Small intestine (tissue), 7 donors: ENCODE results near the gene POLD2. TPM values are rescaled to one million over a fixed set of nuclear protein-coding genes. Genes with fewer than 3 reads are reported as not detected.

ENCODE experiments used
- DNase-seq, 2 donors: peaks; one replicate each; pipeline versions ENCODE4 v3.0.0 to v3.0.0-alpha.2; 2013
- FAIRE-seq: peaks from 2 replicates; lab custom pipeline; 2012; peaks lifted over from hg19 to GRCh38; lab: Jason Lieb, UNC
- H3K27ac ChIP-seq, 3 donors: one replicate each; pipeline ENCODE4 v1.5.1; 2013; ENCODE audit warnings: low read length in 2 of 3, mild to moderate bottlenecking in 2 of 3, control low read depth in 1 of 3, inconsistent platforms in 1 of 3, low read depth in 1 of 3, moderate library complexity in 1 of 3
- H3K27me3 ChIP-seq, 3 donors: one replicate each; pipeline ENCODE4 v1.6.1; 2013; ENCODE audit warnings: low read length in 3 of 3, inconsistent platforms in 1 of 3; ENCODE audit not compliant: control insufficient read depth in 3 of 3, insufficient read depth in 3 of 3
- H3K36me3 ChIP-seq, 3 donors: one replicate each; pipeline ENCODE4 v1.6.1; 2013; ENCODE audit warnings: low read length in 3 of 3, inconsistent platforms in 1 of 3, low read depth in 1 of 3, mild to moderate bottlenecking in 1 of 3, moderate library complexity in 1 of 3; ENCODE audit not compliant: control insufficient read depth in 3 of 3, insufficient read depth in 2 of 3
- H3K4me1 ChIP-seq, 3 donors: one replicate each; pipeline ENCODE4 v1.6.1; 2013; ENCODE audit warnings: low read length in 2 of 3, inconsistent platforms in 1 of 3, low read depth in 1 of 3, mild to moderate bottlenecking in 1 of 3, moderate library complexity in 1 of 3; ENCODE audit not compliant: control insufficient read depth in 3 of 3, insufficient read depth in 2 of 3
- H3K4me3 ChIP-seq, 3 donors: one replicate each; pipeline ENCODE4 v1.5.1; 2013; ENCODE audit warnings: low read length in 3 of 3, control low read depth in 1 of 3, inconsistent platforms in 1 of 3, low read depth in 1 of 3, mild to moderate bottlenecking in 1 of 3, moderate library complexity in 1 of 3
- H3K9me3 ChIP-seq, 2 donors: one replicate each; pipeline ENCODE4 v1.6.1; 2013; ENCODE audit warnings: low read depth in 1 of 2, low read length in 1 of 2; ENCODE audit not compliant: control insufficient read depth in 2 of 2, insufficient read depth in 1 of 2
- WGBS, 3 donors: extraction: QIAGEN DNeasy Blood & Tissue Kit; methylation state at CpG; one replicate each; pipeline ENCODE4 v1.1.7; 2013; 5-methylcytosine and 5-hydroxymethylcytosine counted together
- polyA plus RNA-seq, 4 donors: library from polyadenylated mRNA; stranded (reverse) in 3 of 4; unstranded in 1 of 4; fragments of 200-250 nt in 3 of 4; fragments of 120-200 nt in 1 of 4; gene quantifications; one replicate each; pipeline versions ENCODE4 v1.2.1 to v1.2.3, GENCODE V29; 2013
- donor health status: healthy with polysubstance abuse.
- donor health status: control.
- donor health status: control.
- donor health status: Bipolar disorder and iron deficiency.
- donor health status: healthy.

Gene POLD2
- polyA plus RNA-seq, 4 donors = 13.6 to 82.4 (median 42.4) TPM

GRCh38 chr7:44162179-44162578, 38.8 kb upstream of the POLD2 start:
- Histone ChIP-seq H3K27ac (no peak overlapping the region), H3K4me1 (no peaks in the 10 kb centered on the region), H3K36me3 (no peaks in the 10 kb centered on the region), H3K9me3 (no peaks in the 10 kb centered on the region), H3K4me3 (no peak overlapping the region), H3K27me3 (peaks cover 0 to 3% (median 0%) of the 10 kb centered on the region in 3 donors)
- DNase-seq (no peak), FAIRE-seq (no peak)
- WGBS, 3 donors = 81 to 88% (median 87%) methylated on average over 4 of the region's 4 CpGs

- Histone ChIP-seq H3K27me3 (peaks cover 0 to 3% (median 0%) of the 10 kb centered on the region in 3 donors), H3K4me3 (no peak overlapping the region), H3K36me3 (no peaks in the 10 kb centered on the region), H3K27ac (no peak overlapping the region), H3K4me1 (no peaks in the 10 kb centered on the region), H3K9me3 (no peaks in the 10 kb centered on the region)
- no peak for FAIRE-seq
- no peak for DNase-seq
- 96 to 98% (median 97%) methylated on average over 2 of the region's 2 CpGs for WGBS, 3 donors
Observed at GRCh38 chr7:44161371-44161770, 38.0 kb upstream of the POLD2 start.

GRCh38 chr7:44159824-44160630, 36.7 kb upstream of the POLD2 start:
- H3K4me1 ChIP-seq = peaks cover 0 to 2% (median 0%) of the 10 kb centered on the region in 3 donors
- H3K9me3 ChIP-seq = no peaks in the 10 kb centered on the region
- FAIRE-seq = no peak
- H3K4me3 ChIP-seq = no peak overlapping the region
- no peak for DNase-seq
- WGBS, 3 donors = 87 to 89% (median 89%) methylated on average over 5 of the region's 5 CpGs
- H3K36me3 ChIP-seq = no peaks in the 10 kb centered on the region
- no peaks in the 10 kb centered on the region for H3K27me3 ChIP-seq
- no peak overlapping the region for H3K27ac ChIP-seq

- Histone ChIP-seq H3K36me3 (no peaks in the 10 kb centered on the region), H3K4me1 (peaks cover 0 to 2% (median 0%) of the 10 kb centered on the region in 3 donors), H3K9me3 (no peaks in the 10 kb centered on the region), H3K27ac (no peak overlapping the region), H3K4me3 (no peak overlapping the region), H3K27me3 (no peaks in the 10 kb centered on the region)
- DNase-seq (no peak), FAIRE-seq (no peak)
- whole genome bisulfite sequencing, 3 donors = 94 to 96% (median 94%) methylated on average over 12 of the region's 12 CpGs
Observed at GRCh38 chr7:44158873-44159631, 35.7 kb upstream of the POLD2 start.

GRCh38 chr7:44158096-44158872, 34.9 kb upstream of the POLD2 start:
- H3K27ac ChIP-seq = no peak overlapping the region
- H3K4me1 ChIP-seq = peaks cover 0 to 2% (median 0%) of the 10 kb centered on the region in 3 donors
- DNase-seq (no peak), FAIRE-seq (no peak)
- WGBS, 3 donors = 84 to 89% (median 89%) methylated on average over 9 to 10 of the region's 10 CpGs
- no peaks in the 10 kb centered on the region for H3K9me3 ChIP-seq
- H3K4me3 ChIP-seq = no peak overlapping the region
- H3K27me3 ChIP-seq = no peaks in the 10 kb centered on the region
- H3K36me3 ChIP-seq = no peaks in the 10 kb centered on the region

- WGBS, 3 donors = 80 to 91% (median 84%) methylated on average over 13 to 15 of the region's 15 CpGs
- no peak for FAIRE-seq
Observed at GRCh38 chr7:44157116-44158080, 34.0 kb upstream of the POLD2 start.

GRCh38 chr7:44156453-44157010, 33.2 kb upstream of the POLD2 start:
- DNase-seq (no peak), FAIRE-seq (no peak)
- H3K27ac ChIP-seq = no peak overlapping the region
- 57 to 78% (median 62%) methylated on average over 4 of the region's 4 CpGs for WGBS, 3 donors
- peaks cover 0 to 2% (median 0%) of the 10 kb centered on the region in 3 donors for H3K4me1 ChIP-seq
- no peaks in the 10 kb centered on the region for H3K9me3 ChIP-seq
- no peaks in the 10 kb centered on the region for H3K27me3 ChIP-seq
- no peak overlapping the region for H3K4me3 ChIP-seq
- H3K36me3 ChIP-seq = no peaks in the 10 kb centered on the region

More at GRCh38 chr7:44157116-44158080, 34.0 kb upstream of the POLD2 start:
- Histone ChIP-seq H3K4me3 (no peak overlapping the region), H3K27ac (no peak overlapping the region), H3K9me3 (no peaks in the 10 kb centered on the region), H3K4me1 (peaks cover 0 to 2% (median 0%) of the 10 kb centered on the region in 3 donors), H3K36me3 (no peaks in the 10 kb centered on the region), H3K27me3 (no peaks in the 10 kb centered on the region)
- DNase-seq = no peak
